Prostate gland (tissue), 2 donors: ENCODE data around the gene ZNF367. TPM values are rescaled to one million over a fixed set of nuclear protein-coding genes. Genes with fewer than 3 reads are reported as not detected.

ENCODE experiments used
- DNase-seq: peaks from one replicate; pipeline ENCODE4 v3.0.0-alpha.2; 2019; ENCODE audit warnings: low spot score
- H3K27ac ChIP-seq, 2 donors: fragments of 200-600 bp; sonication (generic); 2 replicates each; pipeline ENCODE4 v1.5.1; 2017 to 2019
- H3K27me3 ChIP-seq: fragments of 200-600 bp; sonication (generic); replicated peaks from 2 replicates; pipeline ENCODE4 v1.5.1; 2019; ENCODE audit not compliant: insufficient read depth
- H3K36me3 ChIP-seq, 2 donors: fragments of 200-600 bp; sonication (generic); 1 replicate in 1 of 2; 2 replicates in 1 of 2; pipeline versions ENCODE4 v1.5.1 to v1.8.1; 2017 to 2019
- H3K4me1 ChIP-seq: fragments of 200-600 bp; sonication (generic); replicated peaks from 2 replicates; pipeline ENCODE4 v1.5.1; 2019
- H3K4me3 ChIP-seq, 2 donors: fragments of 200-600 bp; sonication (generic); 2 replicates each; pipeline ENCODE4 v1.5.1; 2017 to 2019
- H3K9me3 ChIP-seq: fragments of 200-600 bp; sonication (generic); 2 replicates; pipeline ENCODE4 v1.5.1; 2017
- CTCF ChIP-seq, 4 experiments: fragments of 200-600 bp in 2 of 4; fragments of 450-650 bp in 2 of 4; sonication (generic) in 2 of 4; IDR thresholded peaks; 1 replicate in 3 of 4; 2 replicates in 1 of 4; pipeline ENCODE4 v1.5.1; 2016 to 2019; ENCODE audit warnings: antibody characterized with exemption in 4 of 4, mild to moderate bottlenecking in 2 of 4, moderate library complexity in 2 of 4
- POLR2A ChIP-seq: fragments of 450-650 bp; IDR thresholded peaks from one replicate; pipeline ENCODE4 v1.6.1; 2016; ENCODE audit warnings: antibody characterized with exemption, mild to moderate bottlenecking
- POLR2AphosphoS5 ChIP-seq: sonication (generic); formaldehyde crosslinking; IDR thresholded peaks from one replicate; pipeline ENCODE4 v1.6.1; 2017; ENCODE audit warnings: antibody characterized with exemption
- WGBS: methylation state at CpG from one replicate; pipeline ENCODE4 v1.1.5; 2018; 5-methylcytosine and 5-hydroxymethylcytosine counted together
- intact Hi-C: fragments of 100-400 bp; cut with DNase I; formaldehyde crosslinking; loops from one replicate; pipeline ENCODE4 v1.14.2; 2022
- total RNA-seq, 2 donors: library from RNA; depleted of rRNA; stranded (reverse); fragments of >200 nt; gene quantifications; one replicate each; pipeline ENCODE4 v1.1.0, GENCODE V29; 2016

The ZNF367 gene
- total RNA-seq, 2 donors from 2014 or later, result 2.9 to 5.5 TPM

- no peaks in the 10 kb centered on the region for H3K9me3 ChIP-seq
- H3K36me3 ChIP-seq, result peaks cover 0 to 5% of the 10 kb centered on the region in 2 donors
- no peaks in the 10 kb centered on the region for H3K4me1 ChIP-seq
- no peak for TF ChIP-seq CTCF (IDR thresholded peaks at IDR 0.05)
- no peak for TF ChIP-seq POLR2A
- no peak for TF ChIP-seq POLR2AphosphoS5
- H3K27ac ChIP-seq, result no peak overlapping the region
- WGBS, result 68% methylated on average over 5 of the region's 5 CpGs
- H3K27me3 ChIP-seq, result no peaks in the 10 kb centered on the region
- intact Hi-C loops, result no loop called here
- no peak for DNase-seq
- no peak overlapping the region for H3K4me3 ChIP-seq
Measured at GRCh38 chr9:96343515-96344360, 74.4 kb downstream of the ZNF367 start.

- Histone ChIP-seq H3K27ac (no peak overlapping the region), H3K4me1 (no peaks in the 10 kb centered on the region), H3K36me3 (no peaks in the 10 kb centered on the region), H3K27me3 (no peaks in the 10 kb centered on the region), H3K9me3 (no peaks in the 10 kb centered on the region), H3K4me3 (no peak overlapping the region)
- WGBS, result 83% methylated on average over 20 of the region's 20 CpGs
- TF ChIP-seq CTCF (IDR thresholded peaks at IDR 0.05) (no peak), POLR2A (no peak), POLR2AphosphoS5 (no peak)
- DNase-seq, result no peak
- intact Hi-C loops, result no loop called here
Measured at GRCh38 chr9:96342571-96343245, 75.5 kb downstream of the ZNF367 start.

- H3K4me1 ChIP-seq, result no peaks in the 10 kb centered on the region
- no peak overlapping the region for H3K27ac ChIP-seq
- H3K9me3 ChIP-seq, result no peaks in the 10 kb centered on the region
- TF ChIP-seq CTCF (IDR thresholded peaks at IDR 0.05) (no peak), POLR2AphosphoS5 (no peak), POLR2A (no peak)
- intact Hi-C loops, result no loop called here
- WGBS, result 90% methylated on average over 3 of the region's 3 CpGs
- DNase-seq, result no peak
- H3K4me3 ChIP-seq, result no peak overlapping the region
- H3K36me3 ChIP-seq, result no peaks in the 10 kb centered on the region
- H3K27me3 ChIP-seq, result no peaks in the 10 kb centered on the region
Measured at GRCh38 chr9:96340707-96341106, 77.5 kb downstream of the ZNF367 start.

GRCh38 chr9:96338299-96338698 is 79.9 kb downstream of the ZNF367 start:
- intact Hi-C loops, result no loop called here
- no peak for DNase-seq
- Histone ChIP-seq H3K4me3 (no peak overlapping the region), H3K4me1 (no peaks in the 10 kb centered on the region), H3K36me3 (no peaks in the 10 kb centered on the region), H3K9me3 (no peaks in the 10 kb centered on the region), H3K27ac (no peak overlapping the region), H3K27me3 (no peaks in the 10 kb centered on the region)
- TF ChIP-seq POLR2AphosphoS5 (no peak), CTCF (IDR thresholded peaks at IDR 0.05) (no peak), POLR2A (no peak)
- WGBS, result 95% methylated on average over 3 of the region's 3 CpGs

Other genes with a start within 250 kb of the ZNF367 start
- 100 to 1,000 TPM in 1 of 2 donors, under 1 TPM in 1; 0.55 to 126 TPM for gene HSD17B3, start 116.2 kb downstream of the ZNF367 start, total RNA-seq
- gene SLC35D2, start 34.7 kb downstream of the ZNF367 start, total RNA-seq, result 10 to 100 TPM; 27.4 to 29.7 TPM
- 10 to 100 TPM; 13.5 to 24.3 TPM for gene HABP4, start 31.8 kb upstream of the ZNF367 start, total RNA-seq
- gene CDC14B, start 201.5 kb upstream of the ZNF367 start, total RNA-seq, result 10 to 100 TPM; 27.0 to 34.7 TPM
- gene PRXL2C, start 236.9 kb upstream of the ZNF367 start, total RNA-seq, result 10 to 100 TPM; 14.3 to 14.6 TPM